Esophagus squamous epithelium (tissue), 5 donors: ENCODE data around the gene RTN3. TPM values are rescaled to one million over a fixed set of nuclear protein-coding genes. Genes with fewer than 3 reads are reported as not detected.
A peak's percentile ranks its signal among the peaks of the same experiment; 100 is the strongest.

Source experiments
- DNase-seq: peaks from one replicate; lab custom pipeline; 2025; lab: John Stamatoyannopoulos, UW
- H3K27ac ChIP-seq, 4 donors: fragments of 200-600 bp; sonication (generic); one replicate each; pipeline ENCODE4 v1.5.1; 2016 to 2019; ENCODE audit warnings: mild to moderate bottlenecking in 1 of 4
- H3K27me3 ChIP-seq, 4 donors: fragments of 200-600 bp; sonication (generic); 1 replicate in 3 of 4; 2 replicates in 1 of 4; pipeline versions ENCODE4 v1.5.1 to v1.6.0; 2017 to 2021; ENCODE audit warnings: antibody characterized with exemption in 1 of 4
- H3K36me3 ChIP-seq, 3 donors: fragments of 200-600 bp; sonication (generic); one replicate each; pipeline ENCODE4 v1.5.1; 2016 to 2019
- H3K4me1 ChIP-seq, 3 donors: fragments of 200-600 bp; sonication (generic); one replicate each; pipeline ENCODE4 v1.5.1; 2017 to 2019
- H3K4me3 ChIP-seq, 4 donors: fragments of 200-600 bp; sonication (generic); 1 replicate in 3 of 4; 2 replicates in 1 of 4; pipeline ENCODE4 v1.5.1; 2016 to 2019; ENCODE audit warnings: mild to moderate bottlenecking in 2 of 4, moderate library complexity in 1 of 4
- H3K9me3 ChIP-seq, 3 donors: fragments of 200-600 bp; sonication (generic); one replicate each; pipeline ENCODE4 v1.5.1; 2016 to 2019
- CTCF ChIP-seq, 6 experiments: fragments of 450-650 bp in 4 of 6; fragments of 200-600 bp in 2 of 6; sonication (generic) in 2 of 6; IDR thresholded peaks; one replicate each; pipeline ENCODE4 v1.5.1; 2016 to 2019; ENCODE audit warnings: antibody characterized with exemption in 6 of 6, mild to moderate bottlenecking in 4 of 6, moderate library complexity in 4 of 6
- POLR2A ChIP-seq, 4 donors: fragments of 450-650 bp; IDR thresholded peaks; one replicate each; pipeline ENCODE4 v1.6.1; 2017; ENCODE audit warnings: antibody characterized with exemption in 4 of 4, mild to moderate bottlenecking in 4 of 4, moderate library complexity in 3 of 4
- WGBS, 2 donors: methylation state at CpG; one replicate each; pipeline ENCODE4 v1.1.5; 2018; 5-methylcytosine and 5-hydroxymethylcytosine counted together
- intact Hi-C: fragments of 100-400 bp; cut with DNase I; formaldehyde crosslinking; loops from one replicate; pipeline ENCODE4 v1.15.0; 2022
- total RNA-seq, 4 donors: library from RNA; depleted of rRNA; stranded (reverse); fragments of >200 nt; gene quantifications; one replicate each; pipeline ENCODE4 v1.1.0, GENCODE V29; 2016
- donor health status: DM: yes; HTN: yes; CAD: no.

Gene RTN3
- total RNA-seq, 4 donors from 2014 or later = 48.0 to 78.3 (median 58.4) TPM

DNA sequence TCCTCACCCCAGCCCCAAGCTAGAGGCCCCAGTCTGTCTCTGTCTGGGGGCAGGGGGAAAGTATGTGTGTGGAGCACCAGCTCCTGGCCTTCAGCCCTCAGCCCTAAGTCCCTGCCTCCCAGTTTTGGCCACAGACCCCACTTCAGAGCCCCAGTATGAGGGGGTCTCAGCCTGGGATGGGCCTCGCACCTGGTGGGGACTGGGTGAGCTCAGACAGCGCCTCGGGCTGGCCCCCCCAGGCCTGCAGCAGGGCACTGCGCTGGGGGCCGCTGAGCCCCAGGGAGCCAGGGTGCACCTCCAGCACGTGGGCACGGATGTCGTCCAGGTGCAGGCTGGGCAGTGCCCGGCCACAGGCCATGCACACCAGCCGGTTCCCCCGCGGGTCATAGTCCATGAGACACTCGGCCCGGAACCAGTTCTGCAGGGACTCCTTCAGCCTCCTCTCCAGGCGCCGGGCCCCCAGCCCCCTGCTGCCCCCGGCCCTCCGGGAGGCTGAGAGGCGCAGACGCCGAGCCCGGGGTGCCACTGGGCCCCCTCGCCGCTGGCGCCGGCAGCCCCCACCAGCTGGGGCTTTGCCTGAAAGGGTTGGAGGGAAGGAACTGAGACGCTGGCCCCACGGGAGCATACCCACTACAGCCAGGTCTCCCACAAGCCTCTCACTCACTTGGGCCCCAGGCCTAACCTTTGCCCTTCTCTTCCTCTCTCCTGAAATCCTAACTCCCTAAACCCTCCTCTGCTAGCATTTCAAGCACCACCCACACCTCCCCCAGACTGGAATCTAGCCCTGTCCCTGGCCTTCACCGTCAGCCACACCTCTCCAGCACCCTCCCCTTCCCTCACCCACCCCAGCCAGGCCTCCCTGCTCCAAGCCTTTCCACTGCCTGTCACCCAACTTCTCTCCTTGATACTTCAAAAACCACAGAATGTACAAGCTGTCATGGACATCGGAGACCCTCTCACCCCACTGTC is 83.7 kb downstream of the RTN3 start:
- intact Hi-C loops = loop anchor here (10.0 kb wide), 1 partner anchor 50 kb away; the partner anchor contains the start of gene SPINDOC
- no peak for DNase-seq
- peak overlapping the region in 2 of 4 donors; percentile 86 to 89 for H3K27ac ChIP-seq
- peak overlapping the region in 1 of 4 donors; percentile 68 for H3K4me3 ChIP-seq
- peaks cover 22 to 80% (median 47%) of the 10 kb centered on the region in 3 donors for H3K4me1 ChIP-seq
- no peaks in the 10 kb centered on the region for H3K9me3 ChIP-seq
- WGBS, 2 donors = 57 to 65% methylated on average over 4 of the region's 30 CpGs
- H3K27me3 ChIP-seq = peaks cover 0 to 11% (median 0%) of the 10 kb centered on the region in 4 donors
- TF ChIP-seq CTCF (IDR thresholded peaks at IDR 0.05) (no peak), POLR2A (IDR thresholded peaks at IDR 0.05) (no peak)
- peaks cover 0 to 23% (median 0%) of the 10 kb centered on the region in 3 donors for H3K36me3 ChIP-seq

DNA sequence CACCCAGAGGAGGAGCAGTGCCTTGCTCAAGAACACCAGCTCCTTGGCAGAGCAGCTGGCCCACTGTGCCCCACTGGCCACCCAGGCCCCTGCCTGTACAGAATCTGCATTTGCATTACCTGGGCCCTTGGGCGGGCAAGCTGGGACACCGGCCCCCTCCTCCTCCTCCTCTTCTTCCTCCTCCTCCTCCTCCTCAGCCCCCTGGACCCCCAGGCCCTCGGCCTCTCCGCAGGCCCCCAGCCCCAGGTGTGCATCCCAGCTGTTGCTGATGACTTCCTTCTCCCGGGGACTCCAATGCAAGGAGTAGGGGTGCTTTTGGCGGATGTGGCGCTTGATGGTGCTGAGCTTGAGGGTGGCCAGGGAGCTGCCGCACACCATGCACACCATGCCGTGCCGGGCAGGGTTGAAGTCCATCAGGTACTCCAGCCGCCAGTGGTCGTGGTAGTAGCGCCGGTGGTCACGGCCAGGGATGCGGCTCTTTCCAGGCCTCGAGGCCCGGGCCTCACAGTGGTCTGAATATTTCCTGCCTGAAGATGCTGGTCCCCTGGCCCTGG is 84.5 kb downstream of the RTN3 start:
- no peak for DNase-seq
- no peak for TF ChIP-seq POLR2A (IDR thresholded peaks at IDR 0.05)
- no peak for TF ChIP-seq CTCF (IDR thresholded peaks at IDR 0.05)
- Histone ChIP-seq H3K27me3 (peaks cover 0 to 11% (median 0%) of the 10 kb centered on the region in 4 donors), H3K4me1 (peaks cover 22 to 83% (median 47%) of the 10 kb centered on the region in 3 donors), H3K36me3 (peaks cover 0 to 15% (median 0%) of the 10 kb centered on the region in 3 donors), H3K9me3 (no peaks in the 10 kb centered on the region), H3K4me3 (no peak overlapping the region), H3K27ac (peak overlapping the region in 3 of 4 donors; percentile 82 to 89 (median 86))
- WGBS, 2 donors = 90 to 100% methylated on average over 2 to 3 of the region's 18 CpGs
- intact Hi-C loops = loop anchor here (10.0 kb wide), 1 partner anchor 49 kb away; the partner anchor contains the start of gene SPINDOC

DNA sequence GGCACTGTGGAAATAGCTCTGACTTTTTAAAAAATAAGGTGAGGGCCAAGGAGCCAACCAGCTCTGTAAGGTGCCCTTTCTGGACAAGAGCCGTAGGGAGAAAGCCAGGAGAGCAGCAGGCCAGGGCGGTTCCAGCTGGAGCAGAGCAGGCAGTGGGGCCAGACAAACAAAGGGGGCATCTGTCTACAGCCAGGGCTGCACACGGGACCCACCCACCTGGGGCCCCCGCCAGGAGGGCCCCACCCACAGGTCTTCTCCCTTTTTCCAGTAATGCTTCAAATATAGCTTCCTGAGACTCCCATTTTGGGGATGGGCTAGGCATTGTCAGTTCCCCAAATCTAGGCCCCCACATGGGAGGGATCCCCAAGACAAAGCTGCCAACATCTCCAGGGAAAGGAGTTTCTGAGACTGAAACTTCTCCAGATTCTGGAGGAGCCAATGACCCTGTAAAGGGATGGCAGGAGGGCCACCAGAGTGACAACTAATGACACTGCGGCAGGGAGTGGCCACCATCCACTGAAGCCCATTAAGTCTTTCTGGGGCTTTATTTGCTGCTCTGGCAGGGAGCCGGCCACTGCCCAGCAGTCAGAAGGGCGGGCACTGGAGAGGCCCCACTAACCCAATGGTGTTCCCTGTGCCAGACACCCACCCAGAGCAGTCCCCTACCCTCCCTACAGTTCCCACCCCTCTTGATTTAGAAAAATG is 85.4 kb downstream of the RTN3 start:
- no peaks in the 10 kb centered on the region for H3K9me3 ChIP-seq
- peak overlapping the region in 2 of 4 donors; percentile 87 to 98 for H3K4me3 ChIP-seq
- peak overlapping the region in 3 of 4 donors; percentile 82 to 89 (median 87) for H3K27ac ChIP-seq
- 55 to 61% methylated on average over 4 to 5 of the region's 7 CpGs for WGBS, 2 donors
- peaks cover 0 to 12% (median 0%) of the 10 kb centered on the region in 3 donors for H3K36me3 ChIP-seq
- H3K27me3 ChIP-seq = peaks cover 0 to 11% (median 0%) of the 10 kb centered on the region in 4 donors
- DNase-seq = no peak
- H3K4me1 ChIP-seq = peaks cover 22 to 80% (median 47%) of the 10 kb centered on the region in 3 donors
- no peak for TF ChIP-seq CTCF (IDR thresholded peaks at IDR 0.05)
- TF ChIP-seq POLR2A (IDR thresholded peaks at IDR 0.05) = no peak
- intact Hi-C loops = loop anchor here (10.0 kb wide), 1 partner anchor 48 kb away; the partner anchor contains the start of gene SPINDOC

DNA sequence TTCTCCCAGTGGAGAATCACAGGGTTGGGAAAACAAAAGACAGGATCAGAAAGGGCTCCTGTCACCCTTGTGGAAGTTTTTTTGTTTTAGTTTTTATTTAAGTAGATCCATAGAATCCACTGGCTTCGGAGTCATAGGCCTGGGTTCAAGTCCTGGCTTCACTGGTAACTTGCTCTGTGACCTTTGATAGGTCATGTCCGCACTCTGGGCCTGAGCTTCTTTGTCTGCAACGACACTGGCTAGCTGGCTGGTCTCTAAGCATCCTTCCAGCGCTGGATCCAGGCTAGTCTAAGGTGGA is 85.9 kb downstream of the RTN3 start:
- no peaks in the 10 kb centered on the region for H3K9me3 ChIP-seq
- peaks cover 0 to 12% (median 0%) of the 10 kb centered on the region in 3 donors for H3K36me3 ChIP-seq
- H3K27me3 ChIP-seq = peaks cover 0 to 11% (median 0%) of the 10 kb centered on the region in 4 donors
- TF ChIP-seq CTCF (IDR thresholded peaks at IDR 0.05) (no peak), POLR2A (IDR thresholded peaks at IDR 0.05) (no peak)
- 29% methylated on average over 1 of the region's 4 CpGs; no CpG with 5 or more reads in 1 of the 2 donors for WGBS, 2 donors
- no peak for DNase-seq
- peak overlapping the region; percentile 47 to 98 (median 82) for H3K4me3 ChIP-seq
- peaks cover 22 to 75% (median 47%) of the 10 kb centered on the region in 3 donors for H3K4me1 ChIP-seq
- intact Hi-C loops = loop anchor here (10.0 kb wide), 1 partner anchor 48 kb away; the partner anchor contains the start of gene SPINDOC
- peak overlapping the region; percentile 60 to 89 (median 84) for H3K27ac ChIP-seq
